ENCODE measurements around the gene NAPEPLD.

GRCh38 chr7:103141753-103142404 is 7.0 kb downstream of the NAPEPLD start:
- TF ChIP-seq CTCF (conservative IDR thresholded peaks at IDR 0.05; ENCODE audit: low read depth, low read length) (no peak), EZH2 (IDR thresholded peaks at IDR 0.05; ENCODE audit: borderline replicate concordance, low read depth, low read length, poor library complexity, severe bottlenecking) (no peak)
